OCI-M1 (cell line): Measurements from ENCODE around the gene ERGIC1.

Experiments
- DNase-seq: peaks from one replicate; lab custom pipeline; 2025; lab: John Stamatoyannopoulos, UW

Gene ERGIC1

DNA sequence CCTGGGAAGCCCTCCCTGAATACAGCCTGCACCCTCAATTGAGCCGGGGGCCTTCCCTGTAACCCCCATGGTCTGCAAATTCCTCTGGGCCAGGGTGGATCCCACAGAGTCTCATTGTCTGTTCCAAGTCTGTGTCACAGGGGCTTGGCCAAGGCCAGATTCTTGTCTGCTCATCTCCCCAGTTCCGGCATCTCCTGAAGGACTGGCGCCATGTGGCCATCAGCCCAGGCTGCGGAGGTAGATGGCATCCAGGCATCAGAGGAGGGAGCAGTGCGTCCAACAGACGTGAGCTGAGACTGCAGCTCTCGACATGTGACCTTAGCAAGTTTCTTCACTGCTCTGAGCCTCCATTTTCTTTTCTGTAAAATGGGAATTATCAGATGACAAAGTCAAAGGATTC lies 87.9 kb downstream of the ERGIC1 start:
- DNase-seq = no peak

DNA sequence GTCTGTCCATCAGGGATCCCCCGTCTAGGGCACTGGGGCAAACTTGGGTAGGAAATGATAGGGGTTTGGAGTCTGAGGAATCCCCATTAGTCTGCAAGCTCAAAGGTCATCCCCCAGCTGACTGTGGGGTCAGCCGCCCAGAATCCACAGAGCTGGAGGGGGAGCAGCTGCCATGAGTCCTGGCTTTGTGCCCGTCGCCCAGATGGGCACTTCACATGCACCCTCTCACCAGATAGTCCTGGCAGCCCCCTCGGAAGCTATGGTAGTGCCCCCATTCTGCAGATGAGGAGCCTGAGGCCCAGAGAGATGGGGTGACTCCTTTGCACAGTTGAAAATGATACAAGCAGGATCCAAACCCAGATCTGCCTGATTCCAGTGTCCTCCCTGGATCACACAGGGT lies 89.5 kb downstream of the ERGIC1 start:
- no peak for DNase-seq

DNA sequence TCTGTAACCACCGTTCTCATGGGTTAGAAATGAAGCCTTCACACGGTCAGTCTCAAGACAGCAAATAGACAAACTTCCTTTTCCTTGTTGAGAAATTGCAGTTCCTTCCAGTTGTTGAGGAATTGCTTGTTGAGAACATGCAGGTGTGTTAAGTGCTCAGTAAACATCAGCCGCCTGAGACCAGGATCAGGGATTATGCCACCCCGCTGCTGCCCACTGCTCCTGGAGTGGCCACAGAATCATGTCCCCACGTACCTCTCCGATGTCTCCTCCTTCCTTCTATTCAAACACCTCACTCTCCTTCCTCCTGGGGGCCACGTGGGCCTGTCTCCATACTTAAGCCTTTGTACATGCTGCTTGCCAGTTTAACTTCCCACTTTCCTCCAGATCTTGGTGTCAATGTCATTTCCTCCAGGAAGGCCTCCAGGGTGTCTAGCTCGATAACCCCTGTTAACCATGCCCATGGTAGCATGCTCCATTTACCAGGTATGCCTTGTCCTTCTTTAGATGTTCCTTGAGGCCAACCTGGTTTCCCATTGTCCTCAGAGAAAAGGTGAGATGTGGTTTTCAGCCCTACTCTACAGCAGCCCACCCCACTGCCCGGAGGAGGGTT lies 91.4 kb downstream of the ERGIC1 start:
- no peak for DNase-seq

DNA sequence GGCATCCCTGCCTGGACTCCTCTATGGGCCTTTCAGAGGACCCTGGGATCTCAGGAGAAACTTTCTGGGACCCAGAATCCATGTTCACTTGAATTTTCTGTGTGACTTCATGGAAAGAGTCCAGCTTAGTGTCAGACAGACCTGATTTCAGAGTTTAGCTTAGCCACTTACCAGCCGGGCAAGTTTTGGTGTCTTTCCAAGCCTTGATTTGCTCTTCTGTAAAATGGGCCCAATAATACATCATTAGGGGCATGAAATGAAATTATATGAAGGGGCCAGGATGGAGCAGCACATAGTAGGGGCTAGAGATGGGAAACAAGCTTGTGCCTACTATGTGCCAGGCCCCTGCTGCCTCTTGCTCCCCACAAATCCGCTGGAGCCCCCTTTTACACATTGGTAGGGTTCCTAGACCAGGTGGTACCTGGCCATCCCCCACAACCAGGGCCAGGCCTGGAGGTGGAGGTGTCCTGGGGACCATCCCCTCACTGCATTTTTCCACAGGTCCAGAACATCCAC lies 92.0 kb downstream of the ERGIC1 start:
- DNase-seq = no peak

DNA sequence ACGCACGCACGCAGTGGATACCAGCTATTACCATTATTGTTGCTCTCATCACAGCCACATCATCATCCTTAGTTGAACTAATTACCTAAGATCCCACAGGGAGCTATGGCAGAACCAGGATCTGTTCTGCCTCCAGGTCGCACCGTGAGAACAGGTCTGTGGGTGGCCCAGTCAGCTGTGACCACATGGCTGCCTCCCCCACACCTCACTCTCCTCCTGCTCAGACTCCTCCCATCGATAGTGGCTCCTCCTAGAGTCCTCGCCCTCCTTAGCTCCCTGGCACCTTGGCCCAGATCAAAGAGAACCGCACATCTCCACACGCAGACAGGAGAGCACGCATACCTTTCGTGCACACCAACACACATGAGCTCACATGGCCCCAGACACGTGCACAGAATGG lies 92.7 kb downstream of the ERGIC1 start:
- no peak for DNase-seq

DNA sequence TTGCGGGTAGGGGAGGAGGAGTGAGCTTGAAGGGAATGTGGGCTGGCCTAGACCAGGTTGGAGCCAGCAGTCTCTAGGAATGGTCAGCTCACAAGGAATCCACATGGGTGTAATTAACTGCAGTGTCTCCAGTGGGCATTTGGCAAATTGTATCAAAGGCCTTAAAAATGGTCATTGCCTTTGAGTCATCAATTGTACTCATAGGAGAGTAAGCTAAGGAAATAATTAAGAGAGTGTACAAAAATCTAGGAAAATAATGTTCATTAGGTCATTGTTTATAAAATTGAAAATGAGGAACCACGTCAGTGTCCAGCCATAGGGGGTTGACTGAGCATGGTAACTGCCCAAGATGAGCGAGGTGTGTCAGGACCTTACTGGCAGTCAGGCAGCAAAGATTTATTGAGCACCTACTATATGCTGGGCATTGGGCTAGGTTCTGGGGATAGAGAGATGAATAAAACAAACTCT lies 95.4 kb downstream of the ERGIC1 start:
- DNase-seq = no peak

DNA sequence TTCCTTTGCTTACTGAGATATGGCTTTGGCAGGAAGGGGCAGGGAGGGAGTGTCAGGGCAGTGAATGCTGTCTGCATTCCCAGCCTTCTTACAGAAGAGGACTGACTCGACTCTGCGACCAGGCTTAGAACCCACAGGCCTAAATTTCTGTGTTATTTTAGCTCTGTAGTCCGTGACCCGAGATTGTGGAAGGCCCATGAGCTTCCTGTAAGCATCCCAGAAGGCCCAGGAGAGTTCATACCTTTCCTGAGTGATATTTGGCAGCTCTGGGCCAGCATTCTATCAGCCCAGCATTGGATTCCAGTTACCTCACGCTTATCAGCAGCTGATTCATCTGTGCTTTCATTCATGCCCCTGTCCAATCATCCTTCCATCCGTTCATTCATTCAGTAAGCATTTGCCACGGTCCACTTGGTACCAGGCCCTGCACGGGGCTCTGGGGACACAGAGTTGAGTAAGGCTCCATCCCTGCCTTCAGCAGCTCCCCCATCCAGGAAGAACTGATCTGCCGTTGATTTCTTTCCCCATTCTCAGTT lies 97.0 kb downstream of the ERGIC1 start:
- no peak for DNase-seq

DNA sequence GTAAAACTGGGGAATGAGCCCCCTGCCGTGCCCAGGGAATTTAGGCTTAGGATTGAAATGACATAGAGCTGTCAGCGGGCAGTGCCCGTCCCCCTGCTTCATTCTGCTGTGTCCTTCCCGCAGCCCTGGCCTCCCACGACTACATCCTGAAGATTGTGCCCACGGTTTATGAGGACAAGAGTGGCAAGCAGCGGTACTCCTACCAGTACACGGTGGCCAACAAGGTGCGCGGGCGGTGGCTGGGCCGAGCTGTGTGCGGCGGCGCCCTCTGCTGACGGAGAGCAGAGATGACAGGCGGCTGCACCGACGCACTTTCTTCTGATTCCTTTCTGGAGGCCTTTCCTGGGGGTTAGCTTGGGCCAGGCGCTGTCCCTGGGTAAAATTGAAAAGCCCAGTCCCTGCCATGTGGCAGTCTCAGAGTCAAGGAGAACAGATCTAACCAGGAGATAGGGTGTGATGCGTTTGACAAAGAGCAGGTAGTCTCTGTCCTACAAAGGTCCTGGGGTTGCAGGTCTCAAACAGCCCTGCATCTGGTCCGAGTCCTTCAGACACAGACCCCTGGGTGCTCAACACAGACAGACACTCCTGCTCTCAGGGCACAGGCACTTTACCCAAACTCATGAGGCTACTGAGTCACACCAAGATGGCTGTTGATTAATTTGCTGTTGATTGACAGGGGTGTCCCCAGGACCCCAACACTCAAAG lies 98.4 kb downstream of the ERGIC1 start:
- DNase-seq = peak; percentile 46

DNA sequence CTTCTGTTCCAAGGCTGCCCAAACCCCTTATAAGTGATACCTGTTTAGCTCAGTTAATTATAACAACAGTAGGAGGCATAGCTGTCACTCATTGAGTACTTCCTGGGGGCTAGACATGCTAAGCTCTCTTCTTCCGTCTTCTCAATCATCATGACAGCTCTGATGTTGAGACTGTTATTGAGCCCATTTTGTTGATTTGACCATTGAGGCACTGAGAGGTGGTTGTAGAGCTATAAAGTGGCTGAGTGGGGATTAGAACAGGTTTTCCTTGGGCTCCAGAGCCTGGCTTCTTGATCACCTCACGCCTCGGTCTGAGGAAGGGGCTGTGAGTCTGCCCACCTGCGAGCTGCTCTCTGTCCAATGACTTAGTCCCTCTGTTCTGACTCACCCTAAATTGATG lies 99.2 kb downstream of the ERGIC1 start:
- DNase-seq = no peak

DNA sequence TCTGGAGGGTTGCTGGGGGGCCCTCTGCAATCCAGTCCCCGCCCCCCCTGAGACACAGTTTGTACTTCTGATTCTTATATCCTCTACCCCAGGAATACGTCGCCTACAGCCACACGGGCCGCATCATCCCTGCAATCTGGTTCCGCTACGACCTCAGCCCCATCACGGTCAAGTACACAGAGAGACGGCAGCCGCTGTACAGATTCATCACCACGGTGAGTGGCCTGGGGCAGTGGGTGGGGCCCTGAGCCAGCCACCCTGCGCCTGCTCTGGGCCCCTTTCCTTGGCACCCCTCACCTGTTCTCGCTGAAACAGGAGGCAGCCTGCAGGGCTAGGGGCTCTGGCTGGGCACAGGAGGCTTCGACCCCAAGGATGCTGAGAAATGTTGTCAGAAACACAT lies 101.0 kb downstream of the ERGIC1 start:
- no peak for DNase-seq

DNA sequence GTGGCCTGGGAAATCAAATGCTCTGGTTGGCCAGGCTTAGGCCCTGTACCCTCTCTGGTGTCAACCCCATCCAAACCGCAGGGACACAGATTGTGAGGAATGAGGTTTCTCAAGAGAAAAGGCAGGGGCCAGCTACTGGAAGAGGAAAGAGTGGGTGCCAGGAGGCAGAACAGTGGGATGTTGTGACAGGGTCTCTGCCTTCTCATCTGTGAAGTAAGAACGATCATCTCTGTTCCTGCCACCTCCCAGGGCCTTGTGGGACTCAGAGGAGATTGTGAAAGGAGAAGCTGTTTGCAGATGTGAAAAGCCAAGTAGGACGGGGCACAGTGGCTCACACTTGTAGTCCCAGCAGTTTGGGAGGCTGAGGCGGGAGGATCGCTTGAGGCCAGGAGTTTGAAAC lies 102.3 kb downstream of the ERGIC1 start:
- DNase-seq = no peak

DNA sequence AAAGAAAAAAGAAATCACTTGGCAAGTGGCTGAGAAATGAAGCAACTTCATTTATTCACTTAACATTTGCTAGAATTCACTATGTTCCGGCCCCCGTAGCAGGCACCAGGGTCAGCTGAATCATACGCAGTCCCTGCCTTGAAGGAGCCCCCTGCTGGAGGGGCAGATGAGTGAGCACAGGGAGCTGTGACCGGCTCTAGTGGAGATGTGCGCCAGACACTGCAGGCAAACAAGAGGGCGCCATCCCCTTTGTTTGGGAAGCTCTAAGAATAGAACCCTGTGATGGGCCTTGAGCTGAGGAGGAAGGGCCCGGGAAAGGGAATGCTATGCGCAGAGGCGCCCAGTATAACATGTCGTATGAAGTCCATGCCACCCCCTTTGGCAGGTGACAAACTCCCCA lies 105.0 kb downstream of the ERGIC1 start:
- peak; percentile 66 for DNase-seq

DNA sequence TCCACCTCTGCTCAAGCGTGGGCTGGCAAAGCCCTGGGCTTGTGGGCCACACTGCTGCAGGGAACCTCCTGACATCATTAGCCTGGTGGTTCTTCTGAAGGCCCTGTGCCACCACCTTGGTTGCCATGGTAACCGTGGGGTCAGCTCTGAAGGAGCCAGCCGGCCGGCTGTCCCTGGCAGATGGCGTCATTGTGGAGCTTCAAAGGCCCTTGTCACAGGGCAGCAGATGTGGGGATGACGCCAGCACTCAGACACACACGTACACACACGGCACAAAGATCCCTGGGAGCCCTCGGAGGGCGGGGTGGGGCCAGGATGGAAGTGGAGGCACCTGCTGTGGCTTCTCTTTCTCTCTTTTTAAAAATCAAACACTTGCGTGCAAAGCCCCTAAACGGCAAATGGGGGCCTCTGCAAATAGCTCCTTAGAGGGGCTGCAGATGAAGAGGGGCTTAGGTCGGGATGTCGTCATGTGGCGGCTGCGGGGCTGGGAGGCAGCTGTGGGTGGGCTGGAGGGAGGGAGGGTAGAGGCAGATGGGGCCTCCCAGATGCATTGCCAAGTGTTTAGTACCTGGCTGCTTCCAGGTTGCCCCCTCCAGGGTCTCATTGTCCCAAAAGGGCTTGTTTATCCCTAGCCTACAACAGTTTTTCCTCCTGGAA lies 105.7 kb downstream of the ERGIC1 start:
- DNase-seq = no peak

DNA sequence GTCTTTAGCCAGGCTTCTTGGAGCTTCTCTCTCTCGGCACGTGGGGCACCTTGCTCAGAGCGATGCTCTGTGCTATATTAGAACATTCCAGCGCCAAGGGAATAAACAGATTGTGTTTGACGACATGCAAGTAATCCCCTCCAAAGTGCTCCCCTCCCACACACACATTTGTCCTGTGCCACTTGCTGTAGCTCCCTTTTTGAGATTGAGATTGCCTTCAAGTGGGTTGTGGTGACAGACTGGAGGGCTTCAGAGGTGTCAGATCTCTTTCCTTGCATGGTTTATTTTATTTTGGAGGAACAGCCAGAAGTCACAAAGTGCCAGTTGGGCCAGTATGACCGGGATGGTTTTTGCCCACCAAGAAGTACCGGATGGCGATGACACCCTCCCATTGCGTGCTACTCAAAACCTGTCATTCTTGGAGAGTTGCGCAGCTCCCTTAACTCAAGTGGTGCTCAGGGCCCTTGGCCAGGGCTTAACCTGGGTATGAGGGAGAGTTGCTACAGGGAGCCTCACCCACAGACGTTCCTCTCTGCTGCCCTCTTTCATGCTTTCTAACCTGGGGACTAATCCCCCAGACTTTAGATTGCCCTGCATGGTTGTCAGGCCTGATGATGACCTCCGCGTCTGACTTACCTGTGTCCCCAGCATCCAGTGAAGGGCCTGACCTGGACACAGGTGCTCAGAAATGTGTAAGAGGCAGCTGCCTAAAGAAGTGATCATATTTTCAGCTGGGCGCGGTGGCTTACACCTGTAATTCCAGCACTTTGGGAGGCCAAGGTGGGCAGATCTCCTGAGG lies 106.4 kb downstream of the ERGIC1 start:
- DNase-seq = no peak

DNA sequence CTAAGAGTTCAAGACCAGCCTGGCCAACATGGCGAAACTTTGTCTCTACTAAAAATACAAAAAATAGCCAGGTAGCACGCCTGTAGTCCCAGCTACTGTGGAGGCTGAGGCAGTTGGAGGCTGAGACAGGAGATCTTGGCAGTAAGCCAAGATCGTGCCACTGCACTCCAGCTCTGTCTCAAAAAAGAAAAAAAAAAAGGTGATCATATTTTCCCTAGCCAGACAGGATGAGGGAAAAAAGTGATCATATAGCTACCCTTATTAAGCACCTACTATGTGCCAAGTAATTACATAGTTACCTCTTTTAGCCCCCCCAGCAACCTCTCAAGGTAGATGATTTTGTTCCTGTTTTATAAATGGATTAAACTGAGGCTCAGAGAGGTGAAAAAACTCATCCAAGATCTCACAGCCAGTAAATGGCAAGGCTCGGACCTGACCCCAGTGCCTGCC lies 107.0 kb downstream of the ERGIC1 start:
- peak; percentile 37 for DNase-seq

DNA sequence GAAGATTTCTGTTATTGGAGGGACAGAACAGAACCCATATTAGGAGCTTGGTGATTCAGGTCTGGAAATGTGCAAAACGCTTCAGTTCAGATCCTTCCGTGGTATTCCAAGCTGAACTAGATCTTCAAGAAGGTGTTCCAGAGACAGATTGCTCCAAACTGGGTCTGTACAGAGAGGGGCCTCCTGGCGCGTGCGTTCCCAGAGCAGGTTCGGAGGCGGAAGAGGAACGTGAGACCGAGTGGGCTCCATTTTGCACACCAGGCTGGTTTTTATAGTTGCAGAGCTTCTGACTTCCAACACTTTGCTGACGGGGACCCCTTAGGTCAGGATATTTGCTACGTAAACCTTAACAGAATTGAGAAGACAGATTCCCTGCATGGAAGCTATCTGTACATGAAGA lies 108.5 kb downstream of the ERGIC1 start:
- DNase-seq = no peak

DNA sequence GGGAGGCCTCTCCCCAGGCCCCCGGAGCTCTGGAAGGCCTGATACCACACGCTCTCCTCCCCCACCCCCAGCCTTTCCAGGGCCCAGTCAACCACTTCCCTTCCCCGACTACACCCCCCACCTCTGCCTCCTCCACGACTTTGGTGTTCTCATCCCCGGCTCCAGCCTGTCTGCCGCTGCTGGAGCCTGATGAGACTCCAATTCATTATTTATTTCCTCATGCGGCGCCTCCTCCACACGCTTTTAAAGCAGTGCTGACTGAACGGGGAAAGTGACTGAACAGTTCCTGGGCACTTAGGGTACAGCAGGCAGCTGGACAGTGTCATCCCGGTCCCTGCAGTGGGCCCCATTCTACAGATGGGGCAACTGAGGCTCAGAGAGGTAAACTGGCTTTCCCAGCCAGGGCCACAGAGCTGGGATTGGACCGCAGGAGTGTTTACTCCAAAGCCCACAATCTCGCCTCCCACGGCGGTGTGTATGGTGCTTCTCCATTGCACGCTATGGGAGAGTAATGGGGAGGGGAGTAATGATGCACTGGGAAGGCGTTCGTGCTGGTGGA lies 109.3 kb downstream of the ERGIC1 start:
- DNase-seq = peak; percentile 91

DNA sequence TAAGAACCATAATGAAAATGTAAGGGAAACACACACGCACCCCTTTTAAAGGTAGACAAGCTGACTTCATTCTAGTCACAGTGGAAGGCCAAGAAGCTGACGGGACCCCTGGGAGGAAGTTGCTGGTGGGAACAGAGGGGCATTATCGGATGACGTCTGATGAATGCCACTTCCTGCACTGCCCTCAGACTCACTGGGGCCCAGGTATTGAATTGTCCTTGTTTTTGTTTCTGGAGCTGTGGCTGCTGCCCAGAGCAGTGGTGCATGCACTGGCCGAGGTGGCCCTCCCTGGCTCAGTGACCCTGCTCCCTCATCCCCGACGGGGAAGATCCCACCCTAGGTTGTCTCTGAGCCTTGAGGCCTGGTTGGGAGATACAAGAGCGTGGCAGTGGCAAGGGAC lies 109.9 kb downstream of the ERGIC1 start:
- DNase-seq = no peak

DNA sequence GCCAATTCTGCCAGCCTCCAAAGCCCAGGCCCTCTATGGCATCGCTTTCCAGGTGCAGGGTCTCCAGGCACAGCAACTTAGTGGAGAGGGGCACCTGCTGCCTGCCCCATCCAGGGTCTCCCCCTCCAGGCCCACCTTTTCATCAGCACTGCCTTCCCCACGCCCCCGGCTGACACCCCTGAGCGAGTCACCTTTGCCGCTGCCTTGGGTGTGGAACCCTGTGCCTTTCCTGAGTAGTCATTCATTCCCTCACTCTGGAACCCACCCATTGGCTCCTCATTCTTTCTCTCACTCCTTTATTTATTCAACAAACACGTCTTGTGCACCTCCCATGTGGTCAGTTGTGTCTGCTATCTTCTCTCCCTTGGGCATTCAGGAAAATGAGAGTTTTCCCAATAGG lies 110.7 kb downstream of the ERGIC1 start:
- DNase-seq = no peak

DNA sequence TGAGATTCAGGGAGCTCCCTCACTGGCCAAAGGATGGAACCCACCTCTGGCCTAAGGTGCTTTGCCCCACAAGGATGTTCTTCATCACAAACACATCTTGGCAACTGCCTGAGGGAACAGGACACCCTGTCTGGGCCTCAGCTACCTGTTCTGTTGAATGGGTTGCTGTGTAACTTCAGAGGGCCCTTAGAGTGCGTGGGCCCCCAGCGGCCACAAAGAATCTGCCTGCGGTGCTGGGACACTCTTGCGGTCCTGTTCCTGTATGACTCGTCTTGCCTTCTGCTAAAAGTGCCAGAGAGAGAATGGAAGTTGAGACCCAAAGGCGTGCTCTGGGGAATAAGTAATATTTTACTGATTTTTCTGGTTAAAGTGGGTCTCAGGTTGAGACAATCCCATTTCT lies 111.1 kb downstream of the ERGIC1 start:
- no peak for DNase-seq

DNA sequence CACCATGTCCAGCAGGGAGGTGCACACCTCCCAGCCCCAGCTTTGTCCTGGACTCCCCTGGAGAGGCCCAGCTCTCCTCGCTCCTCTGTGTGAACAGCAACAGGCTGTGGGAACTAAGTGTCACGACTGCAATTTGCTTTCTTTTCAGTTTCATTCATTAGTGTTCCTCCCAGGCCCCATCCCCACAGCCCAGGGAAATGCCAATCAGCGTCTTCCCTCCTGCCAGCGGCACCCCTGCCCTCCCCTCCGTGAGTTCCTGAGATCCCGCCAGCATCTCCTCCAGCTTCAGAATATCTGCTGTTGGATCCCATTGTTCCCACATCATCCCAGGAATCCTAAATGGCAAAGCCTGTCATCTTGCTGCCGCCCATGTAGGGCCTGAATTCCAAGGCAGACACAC lies 112.1 kb downstream of the ERGIC1 start:
- no peak for DNase-seq

DNA sequence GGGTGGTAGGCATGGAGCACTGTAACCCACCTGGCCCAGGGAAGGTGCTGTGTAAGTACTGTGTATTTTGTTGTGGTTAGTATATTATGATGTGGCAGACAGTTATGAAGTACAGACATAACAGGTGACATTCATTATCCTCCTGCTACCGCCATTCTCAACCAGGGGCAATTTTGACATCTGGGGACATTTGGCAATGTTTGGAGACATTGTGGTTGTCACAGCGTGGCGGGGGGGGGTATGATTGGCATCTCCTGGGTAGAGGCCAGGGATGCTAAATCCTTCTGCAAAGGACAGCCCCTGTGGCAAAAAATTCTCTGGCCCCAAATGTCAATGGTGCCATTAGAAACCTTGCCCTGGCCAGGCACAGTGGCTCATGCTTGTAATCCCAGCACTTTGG lies 115.4 kb downstream of the ERGIC1 start:
- DNase-seq = no peak
